K562 (cell line): ENCODE results near the gene ITGAE. TPM values are rescaled to one million over a fixed set of nuclear protein-coding genes. Genes with fewer than 3 reads are reported as not detected.

Experiments
- CBX2 ChIP-seq: fragments of 200-600 bp; sonication (generic); IDR thresholded peaks from one replicate; pipeline ENCODE4 v1.6.1; 2012; ENCODE audit warnings: mild to moderate bottlenecking, low read length, inconsistent platforms; ENCODE audit not compliant: insufficient read depth, poor library complexity, severe bottlenecking
- JUND ChIP-seq, 2 experiments: IDR thresholded peaks; 2 replicates in 1 of 2; 3 replicates in 1 of 2; pipeline ENCODE4 v1.6.1; 2011; ENCODE audit warnings: borderline replicate concordance in 2 of 2, low read depth in 2 of 2, low read length in 2 of 2, improper control_type of control experiment in 1 of 2, missing biosample characterization in 1 of 2, missing genetic modification characterization in 1 of 2, missing genetic modification reagents in 1 of 2
- LARP7 ChIP-seq: fragments of 450-650 bp; IDR thresholded peaks from 2 replicates; pipeline ENCODE4 v1.6.1; 2016
- MTA2 ChIP-seq: fragments of 450-650 bp; IDR thresholded peaks from 2 replicates; pipeline ENCODE4 v1.6.1; 2016; ENCODE audit warnings: low read depth
- NFATC3 ChIP-seq: fragments of 450-650 bp; IDR thresholded peaks from 2 replicates; pipeline ENCODE4 v1.6.1; 2017; ENCODE audit warnings: mild to moderate bottlenecking
- POLR2A ChIP-seq: fragments of 450-650 bp; conservative IDR thresholded peaks from 2 replicates; pipeline ENCODE4 v1.6.1; 2016
- POLR2AphosphoS2 ChIP-seq: IDR thresholded peaks from 2 replicates; pipeline ENCODE4 v1.6.1; 2012; ENCODE audit warnings: low read length, improper control_type of control experiment
- POLR2B ChIP-seq: fragments of 450-650 bp; IDR thresholded peaks from 2 replicates; pipeline ENCODE4 v1.6.1; 2018; ENCODE audit warnings: low read depth; ENCODE audit not compliant: partially characterized antibody
- POU5F1 ChIP-seq: fragments of 150-350 bp; IDR thresholded peaks from 2 replicates; pipeline ENCODE4 v1.6.1; 2014; ENCODE audit warnings: borderline replicate concordance, low read length, low read depth, mild to moderate bottlenecking; ENCODE audit not compliant: partially characterized antibody
- RHOXF2B ChIP-seq: fragments of 250-450 bp; sonication (Bioruptor Pico); conservative IDR thresholded peaks from 2 replicates; pipeline ENCODE4 v1.5.1; 2021
- SUPT5H ChIP-seq: fragments of 450-650 bp; IDR thresholded peaks from 2 replicates; pipeline ENCODE4 v1.6.1; 2016
- TAF1 ChIP-seq: IDR thresholded peaks from 2 replicates; pipeline ENCODE4 v1.6.1; 2011; ENCODE audit warnings: mild to moderate bottlenecking, low read length, moderate library complexity; ENCODE audit not compliant: insufficient read depth, control insufficient read depth, severe bottlenecking; ENCODE audit errors: extremely low read depth
- YY1 ChIP-seq, 3 experiments: IDR thresholded peaks; 2 replicates each; pipeline ENCODE4 v1.6.1; 2011; ENCODE audit warnings: low read length in 2 of 3, mild to moderate bottlenecking in 2 of 3, moderate library complexity in 2 of 3, borderline replicate concordance in 1 of 3, control low read depth in 1 of 3, low read depth in 1 of 3; ENCODE audit not compliant: insufficient read depth in 3 of 3, insufficient replicate concordance in 2 of 3, control insufficient read depth in 1 of 3, insufficient read length in 1 of 3; ENCODE audit errors: extremely low read depth in 1 of 3
- ZBTB2 ChIP-seq: fragments of 450-650 bp; IDR thresholded peaks from 2 replicates; pipeline ENCODE4 v1.6.1; 2016; ENCODE audit warnings: antibody characterized with exemption
- ZEB2 ChIP-seq: fragments of 450-650 bp; IDR thresholded peaks from 2 replicates; pipeline ENCODE4 v1.6.1; 2016
- ZFP1 ChIP-seq: fragments of 450-650 bp; formaldehyde crosslinking; IDR thresholded peaks from 2 replicates; pipeline ENCODE4 v1.4.0; 2020; ENCODE audit warnings: mild to moderate bottlenecking, mixed read lengths
- ZNF644 ChIP-seq: fragments of 200-800 bp; sonication (Bioruptor generic); IDR thresholded peaks from 2 replicates; pipeline ENCODE4 v1.6.1; 2016; ENCODE audit warnings: low read depth, missing genetic modification characterization, missing compliant biosample characterization
- ZNF77 ChIP-seq: fragments of 250-450 bp; sonication (Bioruptor Pico); IDR thresholded peaks from 2 replicates; pipeline ENCODE4 v1.5.0; 2020
- polyA plus RNA-seq, 8 experiments: library from polyadenylated mRNA; depleted of rRNA in 4 of 8; stranded (reverse) in 5 of 8; unstranded in 3 of 8; fragments of >200 nt; fragmentation: Nextera tagmentation in 2 of 8; fragmentation: Illumina TruSeq in 1 of 8; extraction: Ambion mirVana in 2 of 8; extraction: Trizol in 1 of 8; gene quantifications; 2 replicates each; pipeline versions ENCODE4 v1.2.1 to v1.2.3, GENCODE V29; 2011 to 2014; ENCODE audit warnings: inconsistent platforms in 1 of 8, missing spikeins in 1 of 8
- total RNA-seq, 7 experiments: library from RNA; depleted of rRNA in 6 of 7; stranded (reverse); fragments of >200 nt in 6 of 7; fragmentation: Illumina TruSeq in 2 of 7; extraction: Trizol in 2 of 7; gene quantifications; 2 replicates each; pipeline versions ENCODE4 v1.2.1 to v1.2.3, GENCODE V29; 2011 to 2021; ENCODE audit warnings: low replicate concordance in 1 of 7
- TF ChIP-seq, protein P1 (sequence below), 2 experiments: fragments of 450-650 bp; formaldehyde crosslinking in 1 of 2; IDR thresholded peaks; 2 replicates each; pipeline versions ENCODE4 v1.4.0 to v1.6.1; 2014 to 2020; ENCODE audit warnings: mild to moderate bottlenecking in 2 of 2, borderline replicate concordance in 1 of 2, low read depth in 1 of 2

The ITGAE gene
- total and polyA plus RNA-seq, 9 of the 15 experiments (the other 6 are each of a cell fraction or from before 2014, with no cell fraction given) = 14.8 to 160 (median 27.0) TPM

GRCh38 chr17:3845621-3846436, 44.8 kb upstream of the ITGAE start, which contains the start of gene NCBP3 (continued):
- TF ChIP-seq, protein P1, sequence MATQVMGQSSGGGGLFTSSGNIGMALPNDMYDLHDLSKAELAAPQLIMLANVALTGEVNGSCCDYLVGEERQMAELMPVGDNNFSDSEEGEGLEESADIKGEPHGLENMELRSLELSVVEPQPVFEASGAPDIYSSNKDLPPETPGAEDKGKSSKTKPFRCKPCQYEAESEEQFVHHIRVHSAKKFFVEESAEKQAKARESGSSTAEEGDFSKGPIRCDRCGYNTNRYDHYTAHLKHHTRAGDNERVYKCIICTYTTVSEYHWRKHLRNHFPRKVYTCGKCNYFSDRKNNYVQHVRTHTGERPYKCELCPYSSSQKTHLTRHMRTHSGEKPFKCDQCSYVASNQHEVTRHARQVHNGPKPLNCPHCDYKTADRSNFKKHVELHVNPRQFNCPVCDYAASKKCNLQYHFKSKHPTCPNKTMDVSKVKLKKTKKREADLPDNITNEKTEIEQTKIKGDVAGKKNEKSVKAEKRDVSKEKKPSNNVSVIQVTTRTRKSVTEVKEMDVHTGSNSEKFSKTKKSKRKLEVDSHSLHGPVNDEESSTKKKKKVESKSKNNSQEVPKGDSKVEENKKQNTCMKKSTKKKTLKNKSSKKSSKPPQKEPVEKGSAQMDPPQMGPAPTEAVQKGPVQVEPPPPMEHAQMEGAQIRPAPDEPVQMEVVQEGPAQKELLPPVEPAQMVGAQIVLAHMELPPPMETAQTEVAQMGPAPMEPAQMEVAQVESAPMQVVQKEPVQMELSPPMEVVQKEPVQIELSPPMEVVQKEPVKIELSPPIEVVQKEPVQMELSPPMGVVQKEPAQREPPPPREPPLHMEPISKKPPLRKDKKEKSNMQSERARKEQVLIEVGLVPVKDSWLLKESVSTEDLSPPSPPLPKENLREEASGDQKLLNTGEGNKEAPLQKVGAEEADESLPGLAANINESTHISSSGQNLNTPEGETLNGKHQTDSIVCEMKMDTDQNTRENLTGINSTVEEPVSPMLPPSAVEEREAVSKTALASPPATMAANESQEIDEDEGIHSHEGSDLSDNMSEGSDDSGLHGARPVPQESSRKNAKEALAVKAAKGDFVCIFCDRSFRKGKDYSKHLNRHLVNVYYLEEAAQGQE (IDR thresholded peaks at IDR 0.05; ENCODE audit: borderline replicate concordance) = no peak
- TF ChIP-seq, protein P1 (CRISPR knock-in tag; IDR thresholded peaks at IDR 0.05; ENCODE audit: low read depth) = no peak
- no peak for TF ChIP-seq ZNF644 (tag)
- TF ChIP-seq ZFP1 (CRISPR knock-in tag) = no peak
- no peak for TF ChIP-seq ZBTB2
- TF ChIP-seq POLR2A = peak; percentile 89
- TF ChIP-seq CBX2 = no peak
- no peak for TF ChIP-seq LARP7
- peak; percentile 74 to 95 (median 92) for TF ChIP-seq YY1 (IDR thresholded peaks at IDR 0.05; ENCODE audit: borderline replicate concordance in 1 of 3, control insufficient read depth in 1 of 3, extremely low read depth in 1 of 3, insufficient read depth in 3 of 3, insufficient read length in 1 of 3, insufficient replicate concordance in 2 of 3, low read depth in 1 of 3, low read length in 2 of 3)
- no peak for TF ChIP-seq POU5F1
- TF ChIP-seq MTA2 = no peak
- TF ChIP-seq POLR2AphosphoS2 = no peak
- TF ChIP-seq ZEB2 = no peak
- TF ChIP-seq RHOXF2B (CRISPR knock-in tag) = no peak
- peak; percentile 86 for TF ChIP-seq SUPT5H
- TF ChIP-seq JUND (IDR thresholded peaks at IDR 0.05; ENCODE audit: borderline replicate concordance, low read depth, low read length) = peak; percentile 63
- no peak for TF ChIP-seq JUND (tag; IDR thresholded peaks at IDR 0.05; ENCODE audit: borderline replicate concordance, low read depth, low read length)
- no peak for TF ChIP-seq NFATC3
- peak; percentile 87 for TF ChIP-seq TAF1
- peak; percentile 71 for TF ChIP-seq POLR2B
- TF ChIP-seq ZNF77 (CRISPR knock-in tag) = no peak
